Activated CD4-positive, CD25-positive, alpha-beta regulatory T cell (primary cell): ENCODE results near the gene RPA1.
"Not testable (repeated sequence)": the region's sequence is repeated elsewhere in the genome, so short reads cannot be mapped to it uniquely, and the experiment has no call there.

Experiments used
- DNase-seq, 4 experiments: peaks; one replicate each; lab custom pipeline; 2025; lab: John Stamatoyannopoulos, UW

Gene RPA1

GRCh38 chr17:1878419-1879121 lies 48.8 kb downstream of the RPA1 start:
- peak in 1 of 4 experiments; percentile 25 for DNase-seq

DNA sequence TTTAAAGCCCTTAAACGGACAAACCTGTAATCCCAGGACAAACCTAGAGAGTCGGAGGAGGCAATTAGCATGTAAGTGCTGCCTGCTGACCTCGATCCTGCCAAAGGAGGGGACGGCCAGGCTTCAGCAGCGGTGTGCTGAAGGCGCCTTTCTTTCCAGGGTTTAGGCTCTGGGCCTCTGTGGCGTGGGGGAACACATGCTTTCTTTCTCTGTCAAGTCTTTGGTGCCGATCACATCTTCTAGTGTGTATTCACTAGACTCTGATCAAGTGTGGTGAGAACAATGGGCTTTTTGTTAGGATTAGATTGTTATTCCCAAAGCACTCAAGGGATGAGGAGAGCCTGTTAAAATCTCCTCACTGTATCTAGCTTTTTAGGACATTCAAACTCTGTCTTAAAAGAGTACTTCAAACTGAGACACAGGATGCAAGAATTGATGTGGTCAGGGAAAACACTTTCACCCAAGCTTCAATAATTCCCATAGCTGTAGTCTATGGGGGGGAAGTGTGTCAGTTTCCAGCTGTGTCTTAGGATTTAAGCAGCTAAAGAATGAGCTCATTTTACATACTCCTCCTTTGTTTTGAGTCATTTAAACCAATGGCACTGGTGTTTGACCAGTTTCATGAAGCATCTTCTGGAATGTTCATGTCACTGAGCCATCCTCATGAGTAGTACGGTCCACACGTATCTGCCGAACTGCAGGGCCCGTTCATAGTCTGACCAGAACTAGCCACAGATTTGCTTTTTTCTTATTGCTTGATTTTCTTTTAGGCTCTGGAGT lies 51.2 kb downstream of the RPA1 start:
- no peak for DNase-seq

DNA sequence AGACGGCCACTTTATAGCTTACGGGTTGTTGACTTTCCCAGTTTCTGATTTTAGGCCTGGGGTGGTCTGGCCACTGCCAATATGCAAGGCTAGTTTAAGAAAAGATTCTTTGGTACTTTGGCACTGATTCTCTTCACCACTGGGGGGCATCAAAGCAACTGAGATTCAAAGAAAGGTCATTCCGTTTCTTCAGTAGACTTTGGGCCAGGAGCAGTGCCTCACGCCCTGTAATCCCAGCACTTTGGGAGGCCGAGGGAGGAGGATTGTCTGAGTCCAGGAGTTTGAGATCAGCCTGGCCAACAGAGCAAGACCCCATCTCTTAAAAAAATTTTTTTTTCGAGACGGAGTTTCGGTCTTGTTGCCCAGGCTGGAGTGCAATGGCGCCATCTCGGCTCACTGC lies 53.0 kb downstream of the RPA1 start:
- no peak for DNase-seq

DNA sequence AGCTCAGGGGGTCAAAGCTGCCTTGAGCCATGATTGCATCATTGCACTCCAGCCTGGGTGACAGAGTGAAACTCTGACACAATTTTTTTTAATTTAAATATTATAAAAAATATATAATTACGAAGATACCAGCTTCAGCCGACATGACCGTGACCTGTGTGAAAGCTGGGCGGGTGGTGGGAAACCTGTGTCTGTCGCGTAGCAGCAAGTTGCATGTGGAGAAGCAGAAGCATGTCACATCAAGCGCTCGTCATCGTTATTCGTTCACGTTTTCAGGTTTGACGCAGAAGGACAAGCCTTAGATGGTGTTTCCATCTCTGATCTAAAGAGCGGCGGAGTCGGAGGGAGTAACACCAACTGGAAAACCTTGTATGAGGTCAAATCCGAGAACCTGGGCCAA lies 53.7 kb downstream of the RPA1 start:
- DNase-seq: no peak

GRCh38 chr17:1888741-1889140 lies 58.9 kb downstream of the RPA1 start:
- DNase-seq: no peak

DNA sequence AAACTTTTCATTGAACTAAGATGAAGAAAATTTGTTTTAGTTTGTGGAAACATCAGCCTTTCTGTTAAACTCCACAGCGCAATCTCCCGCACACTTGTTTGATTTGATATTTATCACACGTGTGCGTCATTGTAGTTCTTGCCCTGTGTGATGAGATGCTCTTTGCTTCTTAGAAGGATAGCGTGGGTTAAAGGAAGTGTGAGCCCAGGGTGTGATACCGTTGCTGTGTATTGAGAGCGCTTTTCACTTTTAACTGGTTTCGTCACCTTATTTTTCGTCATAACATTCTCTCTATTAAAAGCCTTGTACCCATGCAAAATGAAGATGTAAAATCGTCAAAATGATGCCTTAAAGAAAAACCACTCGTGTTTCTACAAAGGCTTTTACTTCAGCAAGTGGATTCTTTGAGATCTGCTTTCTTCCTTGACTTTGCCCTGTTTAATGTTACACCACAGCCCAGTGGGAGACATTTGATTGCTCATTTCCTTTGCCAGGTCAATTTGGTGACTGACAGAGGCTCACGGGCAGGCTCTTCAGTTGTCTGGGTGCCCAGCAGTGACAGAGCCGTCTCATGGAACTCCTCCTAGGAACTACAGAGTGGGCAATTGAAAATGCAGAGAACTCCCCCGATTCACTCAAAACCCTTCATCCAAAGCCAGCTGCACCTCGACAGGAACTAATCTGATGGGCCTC lies 61.1 kb downstream of the RPA1 start:
- DNase-seq: no peak

DNA sequence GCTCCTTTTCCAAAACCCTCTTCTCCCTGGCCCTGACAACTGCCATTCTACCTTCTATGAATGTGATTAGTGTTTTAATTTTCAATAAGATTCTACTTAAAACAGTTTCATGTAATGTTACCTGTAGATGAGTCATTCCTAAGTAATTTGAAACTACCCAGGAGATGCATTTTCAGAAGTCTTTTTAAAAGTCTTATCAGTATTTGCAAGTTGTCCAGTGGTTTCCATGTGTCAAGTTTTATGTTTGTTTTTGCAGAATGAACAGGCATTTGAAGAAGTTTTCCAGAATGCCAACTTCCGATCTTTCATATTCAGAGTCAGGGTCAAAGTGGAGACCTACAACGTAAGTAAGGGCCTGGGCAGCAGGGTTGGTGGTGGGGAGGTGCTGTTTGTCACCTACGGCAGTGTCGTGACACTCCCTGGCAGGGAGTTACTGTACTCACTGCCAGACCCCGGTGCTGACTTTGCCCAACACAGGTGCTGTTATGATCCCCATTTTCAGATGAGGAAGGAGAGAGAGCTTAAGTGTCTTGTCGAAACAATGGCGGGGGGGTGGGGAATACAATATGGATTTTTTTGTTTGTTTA lies 65.0 kb downstream of the RPA1 start:
- no peak for DNase-seq

- DNase-seq: not testable (repeated sequence)
These were observed 65.7 kb downstream of the RPA1 start for GRCh38 chr17:1895479-1895878.

- DNase-seq: no peak
These were observed 66.7 kb downstream of the RPA1 start for GRCh38 chr17:1896243-1897104.

DNA sequence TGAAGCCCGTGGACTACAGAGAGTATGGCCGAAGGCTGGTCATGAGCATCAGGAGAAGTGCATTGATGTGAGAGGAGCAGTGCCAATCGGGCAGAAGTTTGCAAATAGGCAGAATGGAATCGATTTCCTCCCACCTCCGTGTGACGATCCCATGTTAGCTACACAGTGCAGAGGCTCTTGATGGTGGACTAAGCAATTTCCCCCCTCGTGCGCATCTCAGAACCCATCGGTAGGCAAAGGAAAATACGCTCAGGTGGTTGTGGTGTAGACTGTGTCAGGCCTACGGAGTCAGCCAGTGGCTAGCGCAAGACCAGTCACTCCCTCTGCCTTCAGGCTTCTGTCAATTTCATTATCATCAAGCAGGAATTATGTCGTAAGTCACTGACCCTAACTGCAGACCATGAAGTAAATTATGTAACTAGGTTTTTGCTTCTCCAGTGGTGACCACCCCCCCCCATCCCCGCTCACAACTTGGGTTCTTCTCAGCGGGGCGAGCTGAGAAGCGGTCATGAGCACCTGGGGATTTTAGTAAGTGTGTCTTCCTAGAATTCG lies 67.4 kb downstream of the RPA1 start:
- DNase-seq: no peak

- no peak for DNase-seq
These were observed 68.5 kb downstream of the RPA1 start for GRCh38 chr17:1898332-1898731.

DNA sequence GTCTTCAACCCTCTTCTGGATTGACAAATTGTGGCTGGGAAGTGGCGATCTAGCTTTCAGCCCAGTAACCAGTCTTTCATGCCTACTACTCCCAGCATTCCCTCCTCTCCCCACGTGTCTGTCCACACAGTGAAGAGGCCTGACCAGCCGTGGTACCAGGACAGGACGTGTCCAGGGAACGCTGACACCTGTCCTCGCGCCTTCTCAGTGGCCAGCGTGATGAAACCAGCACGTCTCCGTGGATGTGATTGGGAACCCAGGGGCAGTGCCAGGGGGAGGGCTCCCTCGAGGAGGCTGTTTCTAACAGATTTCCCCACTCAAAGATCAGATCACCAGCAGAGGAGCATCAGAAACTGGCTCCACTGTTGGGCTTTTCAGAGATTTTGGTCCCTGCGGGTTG lies 69.1 kb downstream of the RPA1 start:
- no peak for DNase-seq

- no peak for DNase-seq
These were observed 69.7 kb downstream of the RPA1 start for GRCh38 chr17:1899403-1900000.

DNA sequence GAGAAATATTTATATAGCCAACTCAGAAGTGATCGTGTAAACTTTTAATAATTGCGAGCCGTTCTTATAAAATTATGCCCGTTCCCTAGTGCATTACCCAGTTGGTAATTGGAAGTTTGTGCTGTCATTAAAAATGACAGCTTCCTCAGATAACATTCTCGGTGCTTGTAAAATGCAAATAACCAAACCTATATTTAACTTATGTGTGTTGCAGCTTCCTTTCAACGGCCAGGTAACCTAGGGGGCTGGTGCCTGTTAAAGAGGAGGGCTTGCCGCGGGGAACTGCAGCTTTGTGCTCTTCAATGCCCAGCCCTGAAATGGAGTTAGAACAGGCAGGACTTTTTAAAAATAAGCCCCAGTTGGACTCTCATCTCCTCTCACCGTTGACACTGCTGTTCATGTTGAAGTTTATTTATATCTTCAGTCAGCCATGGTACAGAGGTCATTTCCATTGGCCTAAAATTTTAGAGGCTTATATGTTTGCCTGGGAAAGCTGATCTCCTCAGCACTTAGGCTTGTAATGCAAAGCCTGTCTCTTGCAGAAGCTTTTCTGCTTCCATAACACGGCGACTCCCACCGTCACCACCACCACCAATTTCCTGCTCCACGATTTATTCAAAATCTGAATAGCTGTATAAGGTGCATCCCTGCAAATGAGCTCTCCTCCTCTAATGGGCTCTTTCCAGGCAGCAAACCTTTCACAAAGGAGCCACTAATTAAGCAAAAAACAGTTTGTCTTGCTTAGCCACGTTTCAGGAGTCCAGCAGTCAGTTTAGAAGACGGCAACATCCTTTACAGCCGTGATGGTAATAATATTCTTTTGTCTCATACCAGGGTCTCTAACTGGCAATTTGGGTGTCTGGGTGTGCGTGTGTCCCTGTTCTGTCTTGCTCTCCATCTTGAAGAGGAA lies 74.7 kb downstream of the RPA1 start:
- DNase-seq: no peak

- DNase-seq: no peak
These were observed 75.5 kb downstream of the RPA1 start for GRCh38 chr17:1905190-1905913.

DNA sequence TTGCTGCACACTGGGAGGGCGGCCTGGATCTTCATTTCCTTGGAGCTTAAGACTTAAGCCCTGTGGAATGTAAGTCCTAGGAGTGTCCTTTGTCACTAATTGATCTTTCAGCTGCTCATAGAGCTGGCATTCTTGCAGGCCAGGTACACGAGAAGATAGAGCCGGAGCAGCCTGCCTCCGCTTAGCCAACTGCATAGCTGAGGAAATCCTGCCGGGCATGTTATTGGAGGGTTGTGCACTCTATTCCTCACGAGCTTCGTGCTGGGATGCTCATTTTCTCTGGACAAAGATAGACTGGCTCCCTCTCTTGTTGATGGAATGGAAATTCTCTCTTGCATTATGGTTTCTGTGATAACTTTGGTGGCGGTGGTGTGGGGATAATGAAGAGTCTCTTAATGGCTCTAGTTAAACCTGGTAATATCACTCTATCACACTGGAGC lies 76.9 kb downstream of the RPA1 start:
- no peak for DNase-seq

GRCh38 chr17:1907216-1907631 lies 77.4 kb downstream of the RPA1 start:
- DNase-seq: no peak

DNA sequence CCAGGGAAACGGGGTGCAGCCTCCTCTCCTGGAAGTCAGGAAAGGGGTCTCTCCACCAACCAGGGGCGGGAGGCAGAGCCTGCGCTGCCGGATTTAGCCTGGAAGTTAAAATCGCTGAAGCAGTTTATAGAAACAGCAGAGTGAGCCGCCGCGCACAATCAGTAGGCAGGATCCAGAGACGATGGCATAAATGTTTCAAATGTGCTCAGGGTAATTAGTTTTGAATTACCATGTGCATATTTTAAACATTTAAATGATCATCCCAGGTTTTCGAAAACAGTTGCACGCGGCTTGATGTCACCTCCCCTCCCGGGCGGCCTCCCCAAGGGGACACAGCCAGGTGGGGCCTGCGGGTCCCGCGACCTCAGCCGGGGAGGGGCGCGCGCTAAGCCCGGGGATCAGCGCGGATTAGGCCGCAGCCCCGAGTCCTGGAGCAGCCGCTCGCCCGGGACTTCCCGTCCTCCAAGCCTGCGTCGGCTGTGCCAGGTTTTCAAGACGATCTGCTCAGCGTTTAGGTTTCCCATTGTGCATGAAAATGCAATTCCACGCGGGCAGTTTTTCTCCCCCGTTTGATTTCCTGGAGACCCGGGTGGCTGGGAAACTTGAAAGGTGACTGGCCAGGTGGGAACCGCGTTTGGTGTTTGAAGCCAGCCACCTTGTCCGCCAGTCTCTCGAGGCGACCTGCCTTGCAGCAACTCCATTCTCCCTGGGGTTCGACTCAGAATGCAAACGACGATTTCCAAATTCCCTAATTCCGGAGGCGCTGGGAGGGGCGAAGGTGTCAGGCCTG lies 78.3 kb downstream of the RPA1 start:
- DNase-seq: no peak
